SK-N-SH (cell line): ENCODE measurements around the gene G2E3.

Experiments used
- CTCF ChIP-seq: fragments of 200-600 bp; sonication (generic); IDR thresholded peaks from 2 replicates; pipeline ENCODE4 v1.6.1; 2017; ENCODE audit warnings: antibody characterized with exemption, mild to moderate bottlenecking, moderate library complexity
- FOXJ3 ChIP-seq: sonication (generic); formaldehyde crosslinking; IDR thresholded peaks from 2 replicates; pipeline ENCODE4 v1.5.1; 2020; ENCODE audit warnings: mild to moderate bottlenecking, missing genetic modification reagents
- JUND ChIP-seq: IDR thresholded peaks from 2 replicates; pipeline ENCODE4 v1.4.0; 2012
- NFIC ChIP-seq: IDR thresholded peaks from 2 replicates; pipeline ENCODE4 v1.4.0; 2012; ENCODE audit warnings: borderline replicate concordance
- RFX5 ChIP-seq: IDR thresholded peaks from 2 replicates; pipeline ENCODE4 v1.6.1; 2012; ENCODE audit warnings: mild to moderate bottlenecking, improper control_type of control experiment, low read length
- SMC3 ChIP-seq: IDR thresholded peaks from 2 replicates; pipeline ENCODE4 v1.6.1; 2012; ENCODE audit warnings: low read depth, low read length, improper control_type of control experiment
- YY1 ChIP-seq: IDR thresholded peaks from 2 replicates; pipeline ENCODE4 v1.4.0; 2012; ENCODE audit warnings: low read depth, mild to moderate bottlenecking
- TF ChIP-seq, protein P1 (sequence below): IDR thresholded peaks from 2 replicates; pipeline ENCODE4 v1.4.0; 2012; ENCODE audit warnings: low read depth

DNA sequence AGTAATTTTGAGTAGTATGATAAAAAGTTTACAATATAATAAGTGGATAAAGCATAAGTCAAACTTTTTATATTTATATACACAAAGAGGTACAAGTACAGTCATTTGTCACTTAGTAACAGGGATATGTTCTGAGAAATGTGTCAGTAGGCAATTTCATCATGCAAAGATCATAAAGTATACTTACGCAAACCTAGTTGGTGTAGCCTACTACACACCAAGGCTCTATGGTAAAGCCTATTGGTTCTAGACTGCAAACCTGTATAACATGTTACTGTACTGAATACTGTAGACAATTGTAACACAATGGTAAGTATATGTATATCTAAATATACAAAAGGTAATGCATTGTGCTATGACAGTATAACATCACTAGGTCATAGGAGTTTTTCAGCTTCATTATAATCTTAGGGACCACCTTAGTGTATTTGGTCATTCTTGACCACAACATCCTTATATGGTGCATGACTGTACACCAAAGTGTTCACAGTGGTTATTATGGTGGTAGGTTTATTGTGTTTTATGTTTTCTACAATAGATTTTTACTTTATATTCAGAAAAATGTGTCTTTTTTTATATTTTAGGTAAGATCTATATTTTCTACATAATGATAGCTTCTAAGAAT is 48.3 kb downstream of the G2E3 start:
- no peak for TF ChIP-seq FOXJ3 (CRISPR knock-in tag)
- no peak for TF ChIP-seq CTCF
- TF ChIP-seq YY1: no peak
- TF ChIP-seq, protein P1, sequence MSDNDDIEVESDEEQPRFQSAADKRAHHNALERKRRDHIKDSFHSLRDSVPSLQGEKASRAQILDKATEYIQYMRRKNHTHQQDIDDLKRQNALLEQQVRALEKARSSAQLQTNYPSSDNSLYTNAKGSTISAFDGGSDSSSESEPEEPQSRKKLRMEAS: no peak
- no peak for TF ChIP-seq RFX5
- TF ChIP-seq JUND: no peak
- no peak for TF ChIP-seq NFIC
- TF ChIP-seq SMC3: no peak
